Kidney glomerular epithelial cell (primary cell): ENCODE results near the gene PPBP.

Experiments
- DNase-seq: peaks from one replicate; lab custom pipeline; 2025; lab: John Stamatoyannopoulos, UW

Gene PPBP, protein sequence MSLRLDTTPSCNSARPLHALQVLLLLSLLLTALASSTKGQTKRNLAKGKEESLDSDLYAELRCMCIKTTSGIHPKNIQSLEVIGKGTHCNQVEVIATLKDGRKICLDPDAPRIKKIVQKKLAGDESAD

DNA sequence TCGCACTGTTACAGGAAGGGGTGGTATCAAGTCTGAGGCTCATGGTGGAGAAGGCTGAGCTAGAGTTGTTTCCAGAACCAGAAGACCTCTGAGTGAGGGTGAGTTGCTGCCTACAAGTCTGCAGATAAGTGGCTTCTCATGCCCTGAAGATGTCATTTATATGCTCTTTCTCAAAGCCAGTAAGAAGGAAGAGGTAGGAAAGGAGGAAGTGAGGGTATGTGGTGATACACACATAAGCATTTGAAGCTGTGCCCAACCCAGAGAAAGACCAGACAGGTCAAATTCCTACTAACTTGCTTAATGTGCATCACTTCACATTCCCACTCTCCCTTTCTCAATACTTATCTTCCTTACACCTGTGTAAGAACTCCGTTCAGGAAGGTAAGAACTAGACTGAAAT, at the start of gene PPBP:
TSS of gene PPBP (minus strand) at position 130 of the 400 bp plus-strand sequence. CDS start at position 43, 87 bp downstream.
- peak; percentile 13 for DNase-seq

DNA sequence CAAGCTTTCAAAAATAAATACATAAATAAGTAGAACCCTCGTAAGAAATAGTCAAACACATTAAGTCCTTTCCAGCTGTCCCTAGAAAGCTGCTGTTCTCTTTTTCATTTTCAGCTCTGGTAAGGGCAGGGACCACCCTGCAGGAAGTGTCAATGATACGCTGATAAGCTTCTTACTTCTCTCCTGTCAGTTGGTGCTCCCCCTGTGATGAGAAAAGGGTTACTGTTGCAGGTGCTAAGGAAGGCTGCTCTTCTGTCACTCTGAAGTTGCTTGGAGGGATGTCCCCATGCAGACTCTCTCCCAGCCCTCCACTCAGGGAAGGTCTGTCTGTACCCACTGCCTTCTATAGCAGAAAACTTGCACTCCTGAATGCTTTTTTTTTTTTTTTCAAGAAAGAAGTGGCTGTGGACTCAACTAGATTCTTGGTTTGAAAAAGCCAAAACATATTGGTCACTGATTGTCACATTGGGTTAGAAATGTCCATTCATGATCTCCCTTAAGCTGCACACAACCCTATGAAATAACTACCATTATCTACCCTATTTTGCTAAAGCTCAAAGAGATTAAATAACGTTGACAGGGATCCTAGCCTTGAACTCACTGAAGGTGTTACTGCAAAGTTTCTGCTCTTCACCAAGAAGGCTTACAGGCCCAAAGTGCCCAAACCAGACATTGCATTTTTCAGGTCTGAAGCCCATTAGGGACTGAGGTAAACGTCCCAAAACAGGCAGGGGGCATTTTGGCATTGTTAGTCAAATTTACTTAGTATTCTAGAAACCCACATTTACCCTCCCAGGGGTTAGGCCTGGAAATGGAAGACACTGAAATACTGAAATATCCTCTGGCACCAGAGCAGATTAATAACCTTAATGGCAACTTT, 49.3 kb upstream of the PPBP start:
- no peak for DNase-seq

DNA sequence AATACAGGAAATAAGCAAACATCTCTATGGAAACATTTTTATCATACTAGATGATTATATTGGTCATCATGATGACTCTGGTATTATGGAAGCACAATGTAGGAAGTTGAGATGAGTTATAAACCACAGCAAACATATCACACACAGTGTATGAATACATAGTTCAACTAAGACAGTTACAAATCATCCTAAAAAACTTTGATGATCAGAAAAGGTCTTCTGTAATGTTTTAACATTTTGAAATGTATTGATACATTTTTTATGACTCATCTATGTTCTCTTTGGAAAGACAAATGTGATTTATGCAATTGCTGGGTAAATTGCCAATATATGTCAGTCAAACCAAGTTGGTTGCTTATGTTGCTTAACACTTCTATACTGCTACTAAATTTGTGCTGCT, 45.7 kb upstream of the PPBP start:
- no peak for DNase-seq

DNA sequence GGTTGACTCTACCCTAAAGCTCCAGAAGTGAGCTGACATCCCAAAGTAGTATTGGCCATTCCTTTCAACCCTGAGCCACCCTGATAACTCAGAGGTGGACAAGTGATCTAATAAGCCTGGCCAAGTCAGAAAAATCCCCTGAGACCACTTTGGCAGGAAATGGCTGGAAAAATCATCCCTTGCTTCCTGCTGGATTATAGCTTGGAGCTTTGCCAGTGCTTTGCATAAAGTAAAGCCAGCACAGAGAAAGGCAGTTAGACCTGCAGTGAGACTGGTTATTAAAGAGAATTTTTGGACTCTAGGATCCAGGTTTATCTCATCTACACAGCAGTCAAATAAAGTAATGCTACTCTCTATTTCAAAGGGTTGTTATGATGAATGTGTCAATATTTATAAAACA, 44.1 kb upstream of the PPBP start:
- DNase-seq = no peak

DNA sequence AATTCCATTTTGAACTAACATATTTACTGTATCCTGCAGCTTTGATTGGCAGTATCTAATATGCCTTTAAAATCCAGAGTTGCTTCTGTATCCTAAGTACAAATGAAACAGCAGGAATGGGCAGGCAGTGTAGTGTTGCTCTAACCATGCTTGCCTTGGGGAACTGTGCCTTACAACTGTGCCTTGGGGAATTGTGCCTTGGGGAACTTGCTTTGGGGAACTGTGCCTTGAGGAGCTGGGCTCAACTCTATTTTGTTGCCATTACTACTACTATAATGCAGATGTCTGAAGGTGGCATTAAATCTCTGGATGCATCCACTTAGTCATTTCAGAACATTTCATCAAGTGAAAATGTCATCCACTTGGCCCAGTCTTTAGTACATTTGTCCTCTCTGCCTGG, 43.6 kb upstream of the PPBP start:
- DNase-seq = no peak

DNA sequence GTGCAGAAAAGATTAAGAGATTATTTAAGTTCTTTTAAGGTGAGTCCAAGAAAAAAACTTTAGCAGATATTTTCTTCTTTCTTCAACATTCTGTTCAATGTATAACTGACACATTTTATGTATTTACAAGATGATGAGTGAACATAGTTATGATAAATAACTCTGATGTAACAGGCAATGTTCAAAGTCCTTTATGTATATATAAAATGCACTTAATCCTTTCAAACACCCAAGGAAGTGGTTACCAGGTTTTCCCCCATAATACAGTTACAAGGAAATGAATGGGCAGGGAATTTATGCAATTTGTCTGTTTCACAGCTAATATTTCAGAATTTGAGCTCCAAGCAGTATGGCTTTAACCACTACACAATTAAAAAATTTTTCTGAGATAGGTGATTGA, 42.3 kb upstream of the PPBP start:
- DNase-seq = no peak

DNA sequence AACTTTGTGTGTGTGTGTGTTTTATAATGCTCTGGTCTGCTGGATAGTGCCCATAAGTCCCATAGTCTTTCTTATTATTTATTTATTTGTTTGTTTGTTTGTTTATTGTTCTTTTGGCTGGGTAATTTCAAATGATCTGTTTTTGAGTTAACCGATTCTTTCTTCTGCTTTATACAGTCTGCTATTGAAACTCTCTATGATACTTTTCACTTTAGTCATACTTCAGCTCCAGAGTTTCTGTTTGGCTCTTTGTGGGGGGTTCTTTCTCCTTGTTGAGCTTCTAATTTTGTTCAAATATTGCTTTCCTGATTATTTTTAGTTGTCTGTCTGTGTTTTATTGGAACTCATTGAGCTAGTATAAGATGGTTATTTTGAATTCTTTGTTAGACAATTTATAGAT, 40.5 kb upstream of the PPBP start:
- DNase-seq = no peak

DNA sequence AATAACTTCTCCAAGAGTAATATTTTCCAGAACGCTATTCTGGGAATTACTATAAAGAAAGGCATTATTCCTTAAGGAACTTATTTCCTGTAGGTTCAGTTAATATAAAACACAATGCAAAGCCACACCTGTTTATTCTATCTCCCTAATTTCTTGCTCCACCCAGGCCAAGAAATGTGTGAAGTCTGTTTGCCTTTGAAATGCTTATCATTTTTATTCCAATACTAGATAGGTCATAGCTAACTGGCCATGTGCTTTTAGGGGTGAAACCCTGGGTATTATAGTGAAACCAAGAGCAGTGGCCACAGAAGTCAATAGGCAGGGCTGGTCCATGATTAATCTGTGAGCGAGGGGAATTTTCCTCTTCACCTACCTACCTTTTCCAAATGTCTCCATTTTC, 35.7 kb upstream of the PPBP start:
- DNase-seq = no peak

DNA sequence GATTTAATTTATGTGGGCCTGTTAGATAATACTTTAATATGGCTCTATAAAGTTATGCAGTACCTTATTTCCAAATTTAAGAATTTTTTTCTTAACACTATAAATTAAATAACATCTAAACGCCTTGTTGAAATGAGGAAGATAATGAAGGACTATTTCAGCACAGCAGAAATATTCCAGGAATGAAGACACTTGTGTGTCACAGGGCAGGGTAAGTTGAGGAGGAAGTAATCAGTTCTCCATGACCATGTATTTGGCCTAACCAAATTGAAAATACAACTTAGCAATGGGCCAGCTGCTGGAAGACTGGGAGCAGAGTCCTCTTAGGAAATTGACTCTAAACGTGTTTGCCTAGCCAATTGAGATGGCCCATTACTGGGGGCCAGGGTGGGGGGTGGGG, 33.6 kb upstream of the PPBP start:
- no peak for DNase-seq

DNA sequence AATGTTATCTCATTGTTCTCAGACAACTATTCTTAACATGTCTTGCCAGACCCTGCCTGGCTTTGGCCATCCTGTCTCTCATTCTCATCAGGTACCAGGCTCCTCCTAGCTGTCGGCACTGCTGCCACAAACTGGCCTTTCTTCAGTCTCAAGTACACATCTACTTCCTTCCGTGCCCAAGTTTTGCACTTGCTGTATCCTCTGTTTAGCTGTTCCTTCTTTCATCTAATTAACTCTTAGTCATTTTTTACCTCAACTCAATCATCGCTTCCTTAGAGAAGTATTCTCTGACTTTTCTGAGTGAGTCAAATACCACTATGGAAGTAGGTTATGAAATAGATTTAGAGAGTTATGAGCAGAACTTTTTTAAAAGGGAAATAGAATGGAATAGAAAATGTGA, 30.8 kb upstream of the PPBP start:
- DNase-seq = no peak

DNA sequence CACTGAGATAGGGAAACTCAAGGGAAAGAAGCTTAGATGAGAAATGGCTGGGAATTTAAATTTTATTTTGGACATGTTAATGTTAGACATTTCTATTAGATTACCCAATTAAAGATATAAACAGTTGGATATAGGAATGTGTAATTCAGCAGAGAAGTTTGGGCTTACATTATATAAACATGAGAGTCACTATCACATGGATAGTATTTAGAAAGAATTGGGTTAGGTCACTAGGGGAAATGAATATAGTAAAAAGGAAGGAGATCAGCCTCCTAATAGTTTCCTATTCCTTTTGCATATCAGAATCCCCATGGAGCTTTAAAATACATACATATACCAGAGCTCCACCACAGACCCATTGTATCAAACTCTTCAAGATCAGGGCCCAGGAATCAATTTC, 30.1 kb upstream of the PPBP start:
- no peak for DNase-seq

DNA sequence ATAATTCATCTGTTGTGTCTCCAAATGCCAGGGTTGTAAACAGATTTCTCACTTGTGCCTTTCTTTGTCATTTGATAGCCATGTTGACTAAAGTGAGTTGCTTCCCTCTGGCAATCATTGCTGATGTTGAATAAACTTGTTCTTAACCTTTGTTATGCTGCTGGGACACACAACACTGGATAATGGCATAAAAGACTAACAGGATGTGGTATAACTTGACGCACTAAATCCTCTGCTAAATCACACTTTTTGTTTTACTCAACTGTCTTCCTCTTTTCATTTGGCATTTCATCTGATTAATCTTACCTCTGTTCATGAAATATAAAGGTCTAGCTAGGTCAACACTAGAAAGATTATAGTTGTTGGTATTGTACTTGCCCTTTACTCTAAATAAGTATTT, 28.1 kb upstream of the PPBP start:
- no peak for DNase-seq

DNA sequence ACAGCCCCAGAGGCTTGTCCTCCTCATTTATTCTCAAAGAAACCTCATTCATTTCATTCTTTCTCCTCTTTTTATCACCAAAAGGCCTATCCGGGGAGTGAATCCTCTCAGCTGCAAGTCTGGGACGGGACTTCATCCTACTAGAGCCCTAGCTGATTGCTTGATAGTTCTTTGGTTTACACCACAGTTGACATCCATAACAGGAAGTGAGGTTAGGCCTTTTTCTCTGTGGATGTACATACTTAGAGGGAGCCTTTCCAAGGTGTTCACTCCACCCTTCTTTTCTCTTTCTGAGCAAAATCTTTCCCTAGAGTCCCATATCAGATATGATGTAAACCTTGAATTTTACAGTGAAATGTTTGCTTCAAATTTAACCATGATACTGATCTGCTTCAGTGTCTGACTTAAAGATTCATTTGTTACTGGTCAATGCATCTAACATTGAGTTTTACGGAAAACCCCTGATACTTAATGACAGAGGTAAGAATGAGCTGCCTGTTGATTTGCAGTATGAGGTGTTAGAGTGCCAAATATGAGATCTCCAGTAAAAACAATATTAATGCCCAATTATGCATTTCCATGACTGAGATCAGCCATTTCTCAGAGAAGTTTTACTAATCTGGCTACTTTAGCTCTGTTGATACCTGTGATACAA, 27.3 kb upstream of the PPBP start:
- no peak for DNase-seq

DNA sequence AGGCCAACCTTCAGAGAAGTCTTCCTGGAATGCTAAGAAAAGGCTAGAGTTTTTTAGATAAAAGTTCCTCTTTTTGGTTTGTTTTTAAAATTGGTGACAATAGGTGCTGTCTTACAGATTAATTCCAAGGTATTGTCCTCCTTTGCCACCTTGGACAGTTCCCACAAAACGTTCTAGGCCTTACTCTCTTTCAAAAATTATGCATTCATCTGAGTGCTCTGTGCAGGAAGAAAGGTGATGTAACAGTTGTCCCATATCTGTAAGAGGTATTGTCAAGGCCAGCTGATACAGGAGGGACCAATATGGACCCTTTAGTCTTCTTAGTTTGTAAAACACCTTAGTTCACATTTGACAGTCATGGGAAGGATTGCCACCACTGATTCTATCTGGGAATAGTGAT, 26.3 kb upstream of the PPBP start:
- DNase-seq = no peak

DNA sequence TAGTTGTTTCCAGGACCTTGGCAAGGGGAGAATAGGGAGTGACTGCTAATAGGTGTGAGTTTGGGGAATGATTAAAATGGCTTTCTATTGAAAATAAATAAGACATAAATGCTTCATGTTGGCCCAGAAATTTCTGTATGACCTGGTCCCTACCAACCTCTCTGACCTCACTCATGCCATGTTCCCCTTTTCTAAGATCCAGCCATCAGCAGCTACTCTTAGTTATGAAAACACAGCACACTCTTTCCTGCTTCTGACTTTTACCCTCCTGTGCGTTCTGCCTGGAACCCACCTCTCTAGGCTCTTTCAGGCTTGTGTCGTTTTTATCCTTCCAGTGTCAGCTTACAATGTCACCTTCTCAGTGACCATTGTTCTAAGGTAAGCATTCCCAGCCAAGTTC, 25.3 kb upstream of the PPBP start:
- DNase-seq = no peak

DNA sequence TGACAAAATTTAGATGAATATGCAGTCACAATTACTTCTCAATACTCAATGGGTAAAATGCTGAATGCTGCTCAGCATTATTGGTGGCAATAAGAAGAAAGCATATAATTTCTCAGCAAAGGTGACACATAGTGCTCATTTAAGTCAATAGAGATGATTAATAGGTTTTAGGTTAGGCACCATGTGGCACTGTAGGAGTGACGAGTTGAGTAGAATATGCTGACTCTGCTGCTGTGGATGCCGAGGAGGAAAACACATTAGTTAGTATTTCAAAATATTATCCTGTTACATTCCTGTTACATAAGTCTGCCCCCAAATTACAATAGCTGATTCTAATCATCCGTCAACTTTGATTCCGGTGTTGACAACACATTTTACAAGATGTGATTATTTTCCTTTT, 24.1 kb upstream of the PPBP start:
- DNase-seq = no peak

DNA sequence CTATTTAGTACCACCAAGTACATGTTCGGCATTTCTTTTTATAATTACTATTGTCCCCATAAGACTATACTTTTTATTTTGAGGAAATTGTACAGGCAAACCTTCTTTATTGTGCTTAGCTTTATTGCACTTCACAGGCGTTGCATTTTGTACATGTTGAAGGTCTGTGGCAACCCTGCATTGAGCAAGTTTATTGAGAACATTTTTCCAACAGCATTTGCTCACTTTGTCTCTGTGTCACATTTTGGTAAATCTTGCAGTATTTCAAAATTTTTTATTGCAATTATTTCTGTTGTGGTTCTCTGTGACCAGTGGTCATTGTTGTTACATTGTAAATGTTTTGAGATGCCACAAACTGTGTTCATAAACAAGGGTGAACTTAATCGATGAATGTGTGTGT, 21.3 kb upstream of the PPBP start:
- DNase-seq = no peak

DNA sequence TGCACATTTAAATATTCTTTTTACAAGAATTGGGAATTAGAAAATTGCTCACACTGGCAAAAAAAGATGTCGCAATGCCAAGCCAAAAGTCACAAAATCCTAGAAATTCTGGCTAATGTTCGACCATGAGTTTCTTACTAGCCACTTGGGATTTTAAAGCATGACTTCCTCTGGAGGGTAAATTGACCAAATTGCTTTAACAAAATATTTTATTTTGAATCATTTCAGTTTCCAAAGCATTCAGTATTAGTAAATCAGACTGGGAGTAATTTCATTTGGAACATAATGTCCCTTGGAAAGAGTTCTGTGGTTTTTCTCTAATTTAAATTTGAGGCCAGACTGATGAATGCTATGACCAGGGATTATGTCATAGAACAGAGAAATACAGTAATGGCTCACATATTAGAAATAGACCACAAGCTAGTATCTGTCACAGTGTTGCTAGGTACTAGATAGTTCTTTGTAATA, 18.1 kb upstream of the PPBP start:
- DNase-seq = peak; percentile 31

DNA sequence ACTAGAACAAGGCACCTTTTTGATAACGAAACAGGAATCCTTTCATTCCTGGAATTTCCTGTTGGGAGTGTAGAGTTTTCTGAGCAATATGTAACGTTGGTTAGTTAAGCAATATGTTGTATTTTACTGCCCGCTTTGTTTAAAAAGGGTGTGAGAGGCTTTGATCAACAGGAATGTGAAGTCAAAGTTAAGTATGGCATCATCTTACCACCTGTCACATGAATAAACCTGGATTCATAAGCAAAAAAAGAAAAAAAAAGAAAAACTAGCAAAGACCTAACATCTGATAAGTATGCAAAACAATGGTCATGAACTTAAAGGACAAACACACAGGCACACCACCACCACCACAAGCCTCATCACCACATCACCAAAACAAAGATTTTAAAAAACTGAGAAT, 17.5 kb upstream of the PPBP start:
- DNase-seq = no peak

DNA sequence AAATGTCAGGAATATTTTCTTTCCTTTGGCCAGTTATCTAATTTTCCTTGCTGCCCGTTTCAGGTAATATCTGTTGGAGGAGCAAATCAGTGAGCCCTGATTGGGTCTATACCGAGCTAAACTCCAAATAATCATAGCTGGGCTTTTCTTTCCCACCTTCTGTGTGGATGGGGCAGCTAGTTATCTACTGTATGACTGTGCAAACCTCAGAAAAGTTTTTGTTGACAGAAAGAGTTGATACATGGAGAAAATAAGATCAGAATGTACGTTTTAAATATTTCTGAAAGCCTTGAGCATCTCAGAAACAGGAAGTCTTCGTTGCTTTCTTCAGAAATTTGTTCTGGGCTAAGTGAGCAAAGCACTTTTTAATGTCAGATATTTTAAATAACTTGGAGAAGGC, 16.7 kb upstream of the PPBP start:
- no peak for DNase-seq

DNA sequence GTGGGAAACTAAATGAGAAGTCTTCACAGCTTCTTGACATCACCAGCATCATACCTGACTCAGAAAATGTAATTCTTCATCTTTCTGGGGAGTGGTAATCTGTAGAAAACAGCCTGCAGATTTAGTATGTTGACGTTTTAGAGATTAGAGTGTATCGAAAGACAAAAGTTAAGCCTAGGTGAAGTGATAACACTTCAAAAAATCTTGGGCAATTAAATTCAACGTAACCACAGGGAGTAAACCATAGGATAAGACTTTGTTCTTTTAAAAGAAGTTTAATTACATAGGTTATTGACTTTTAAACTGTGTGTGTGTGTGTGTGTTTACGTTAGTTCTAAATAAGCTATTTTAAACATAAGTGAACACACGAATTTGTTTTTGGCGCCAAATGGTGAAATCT, 12.3 kb upstream of the PPBP start:
- no peak for DNase-seq

DNA sequence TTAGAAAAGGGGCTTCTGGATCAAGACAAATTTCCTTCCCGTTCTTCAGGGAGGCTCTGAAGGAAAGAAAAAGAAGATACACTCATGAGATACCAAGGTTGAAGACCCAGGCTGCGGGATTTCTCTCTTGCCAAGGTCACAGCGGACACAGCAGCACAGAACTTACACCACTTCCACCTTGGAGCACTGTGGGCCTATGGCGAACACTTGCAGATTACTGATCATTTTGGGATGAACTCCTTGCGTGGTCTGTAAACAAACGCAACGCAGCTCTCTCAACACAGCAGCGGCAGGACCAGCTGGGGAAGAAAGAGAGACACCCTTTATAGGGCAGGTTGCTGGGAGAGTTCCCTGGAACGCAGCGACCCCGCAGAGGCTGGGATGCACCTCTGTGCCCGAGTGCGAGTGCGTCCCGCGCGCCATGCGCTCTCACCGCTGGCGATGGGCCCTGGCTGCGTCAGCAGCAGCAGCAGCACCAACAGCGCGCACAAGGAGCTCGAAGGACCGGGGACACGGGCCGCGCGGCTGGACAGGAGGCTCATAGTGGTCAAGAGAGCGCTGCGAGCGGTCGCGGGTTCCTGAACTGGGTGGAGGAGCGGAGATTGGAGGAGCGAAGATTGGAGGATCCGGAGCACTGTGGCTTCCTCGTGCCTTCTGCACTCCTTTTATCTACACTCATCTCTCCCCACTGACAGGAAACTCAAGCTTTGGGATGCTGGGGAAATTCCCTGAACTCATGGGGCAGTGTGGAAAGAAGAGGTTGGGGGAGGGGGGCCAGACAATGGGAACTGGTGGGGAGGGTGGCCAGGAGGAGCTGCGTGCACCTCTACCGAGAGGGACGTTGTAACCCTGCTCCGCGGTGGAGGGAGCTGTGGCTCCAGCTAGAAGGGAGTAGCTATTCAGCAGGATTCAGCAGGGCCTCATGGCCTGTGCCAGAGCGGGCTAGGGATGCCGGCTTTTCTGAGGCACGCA, 10.3 kb upstream of the PPBP start, which contains the start of gene CXCL5:
TSS of gene CXCL5 (minus strand) at position 638 of the 972 bp plus-strand sequence. CDS start at position 542, 96 bp downstream.
- DNase-seq = no peak
